Stimulated activated naive CD8-positive, alpha-beta T cell treated with anti-CD3 and anti-CD28 coated beads, Interleukin-15, Interleukin-2, amounts not matched to agents 100 ng/mL and 50 ng/mL, for 24 hours (primary cell): ENCODE data around the gene ZSWIM4.
"Not testable (repeated sequence)": the region's sequence is repeated elsewhere in the genome, so short reads cannot be mapped to it uniquely, and the experiment has no call there.

Experiments
- H3K27ac Mint-ChIP-seq: one replicate; pipeline ENCODE4 v1.8.0; 2021; ENCODE audit warnings: mild to moderate bottlenecking, mixed read lengths
- H3K27me3 Mint-ChIP-seq: one replicate; pipeline ENCODE4 v1.8.0; 2021; ENCODE audit warnings: mixed read lengths
- H3K36me3 Mint-ChIP-seq: one replicate; pipeline ENCODE4 v1.8.0; 2021; ENCODE audit warnings: low read depth, mixed read lengths
- H3K4me1 Mint-ChIP-seq: one replicate; pipeline ENCODE4 v1.8.0; 2021; ENCODE audit warnings: low read depth, mixed read lengths
- H3K4me3 Mint-ChIP-seq: one replicate; pipeline ENCODE4 v1.8.0; 2021; ENCODE audit warnings: mild to moderate bottlenecking, mixed read lengths
- H3K9me3 Mint-ChIP-seq: one replicate; pipeline ENCODE4 v1.8.0; 2021; ENCODE audit warnings: mixed read lengths

ZSWIM4 gene

DNA sequence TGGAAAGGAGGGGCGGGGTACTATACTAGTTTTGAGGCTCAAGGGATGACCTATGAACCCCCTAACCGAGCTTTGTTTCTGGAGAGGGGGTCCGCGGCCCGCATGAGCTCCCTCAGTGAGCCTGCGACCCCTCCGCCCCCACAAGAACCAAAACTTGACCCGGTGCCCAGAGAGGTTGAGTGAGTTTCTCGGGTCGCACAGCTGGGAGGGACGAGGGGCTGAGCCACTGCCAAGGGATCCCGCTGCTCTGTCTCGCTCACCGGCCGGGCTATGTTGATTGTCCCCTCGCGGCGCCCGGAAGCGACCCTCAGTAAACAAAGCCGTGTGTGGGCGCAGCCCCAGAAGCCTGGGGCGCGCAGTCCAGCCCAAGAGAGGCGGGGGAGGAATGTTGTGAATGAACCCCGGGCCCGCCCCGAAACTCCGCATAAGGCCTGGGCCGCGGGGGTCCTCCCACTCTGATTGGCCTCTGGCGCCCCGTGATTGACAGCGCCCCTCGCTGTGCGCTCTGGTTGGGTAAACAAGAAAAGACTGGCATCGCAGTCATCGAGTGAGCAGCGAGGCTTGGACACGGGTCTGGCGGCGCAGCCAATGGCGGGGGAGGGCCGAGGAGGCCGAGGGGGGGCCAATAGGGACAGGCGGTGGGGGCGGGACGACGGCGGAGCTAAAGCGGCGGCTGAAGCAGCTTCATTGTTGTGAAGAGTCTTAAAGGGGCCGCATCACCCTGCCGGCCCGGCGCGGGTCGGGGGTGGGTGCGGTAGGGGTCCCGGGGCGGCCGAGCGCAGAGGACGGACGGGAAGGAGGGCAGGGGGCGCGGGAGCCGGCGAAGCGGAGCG is at the start of gene ZSWIM4:
Gene ZSWIM4 (plus strand): TSS at position 687 of the 833 bp plus-strand sequence. CDS start 206 bp downstream, outside the sequence.
- Mint-ChIP-seq H3K36me3 (no peaks in the 10 kb centered on the region), H3K4me1 (peaks cover 35% of the 10 kb centered on the region), H3K27me3 (no peaks in the 10 kb centered on the region), H3K27ac (peak within 1 kb of the TSS; percentile 82), H3K4me3 (peak within 1 kb of the TSS; percentile 93), H3K9me3 (no peaks in the 10 kb centered on the region)

DNA sequence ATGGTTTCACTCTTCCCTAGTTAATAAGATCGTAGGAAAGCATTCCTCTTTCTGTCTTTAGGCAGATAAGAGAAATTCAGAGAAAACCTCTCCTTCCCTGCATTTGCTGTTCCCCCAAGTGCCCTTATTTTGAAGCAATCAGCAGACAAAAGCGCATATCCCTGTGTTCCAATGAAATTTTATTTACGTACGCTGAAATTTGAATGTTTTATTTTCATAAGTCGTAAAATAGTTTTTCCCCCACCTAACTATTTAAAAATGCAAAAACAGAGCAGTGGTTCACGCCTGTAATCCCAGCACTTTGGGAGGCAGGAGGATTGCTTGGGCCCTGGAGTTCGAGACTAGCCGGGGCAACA is 48.2 kb upstream of the ZSWIM4 start:
- Mint-ChIP-seq H3K4me1 (peaks cover 29% of the 10 kb centered on the region), H3K27me3 (no peaks in the 10 kb centered on the region), H3K27ac (no peak overlapping the region)

DNA sequence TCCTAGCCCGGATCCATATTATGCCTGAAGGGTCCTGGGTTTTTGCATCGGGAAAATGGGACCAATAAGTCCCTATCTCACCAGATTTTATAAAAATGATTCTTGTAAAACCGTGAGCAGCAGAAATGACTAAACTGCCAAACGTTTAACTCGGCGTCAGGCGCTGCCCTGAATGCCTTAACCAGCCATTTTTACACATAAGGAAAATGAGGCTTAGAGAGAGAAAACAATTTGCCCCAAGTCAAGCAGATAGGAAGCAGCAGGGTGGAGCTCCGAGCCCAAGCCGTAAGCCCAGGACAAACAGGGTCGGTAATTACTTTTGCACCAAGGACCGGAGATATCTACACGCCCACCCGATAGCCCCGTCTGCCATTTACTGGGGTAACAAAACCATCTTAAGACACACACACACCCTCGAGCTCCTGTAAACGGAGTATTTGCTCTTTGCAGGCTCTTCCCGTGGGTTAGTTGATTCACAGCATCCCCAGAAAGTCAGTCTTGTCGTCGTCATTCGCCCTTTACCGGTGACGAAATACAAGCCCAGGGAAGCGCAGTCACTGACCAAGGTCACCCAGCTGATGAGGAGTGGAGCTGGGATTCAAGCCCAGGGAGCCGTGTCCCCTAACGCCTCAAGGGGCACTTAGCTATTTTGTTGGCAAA is 46.9 kb upstream of the ZSWIM4 start:
- Mint-ChIP-seq H3K27me3 (no peaks in the 10 kb centered on the region), H3K4me3 (peak overlapping the region; percentile 96), H3K36me3 (peaks cover 8% of the 10 kb centered on the region), H3K4me1 (peaks cover 29% of the 10 kb centered on the region), H3K27ac (peak overlapping the region; percentile 79), H3K9me3 (no peaks in the 10 kb centered on the region)

More for the DNA sequence above, 48.2 kb upstream of the ZSWIM4 start:
- peak overlapping the region; percentile 96 for H3K4me3 Mint-ChIP-seq
- no peaks in the 10 kb centered on the region for H3K36me3 Mint-ChIP-seq
- H3K9me3 Mint-ChIP-seq: no peaks in the 10 kb centered on the region

DNA sequence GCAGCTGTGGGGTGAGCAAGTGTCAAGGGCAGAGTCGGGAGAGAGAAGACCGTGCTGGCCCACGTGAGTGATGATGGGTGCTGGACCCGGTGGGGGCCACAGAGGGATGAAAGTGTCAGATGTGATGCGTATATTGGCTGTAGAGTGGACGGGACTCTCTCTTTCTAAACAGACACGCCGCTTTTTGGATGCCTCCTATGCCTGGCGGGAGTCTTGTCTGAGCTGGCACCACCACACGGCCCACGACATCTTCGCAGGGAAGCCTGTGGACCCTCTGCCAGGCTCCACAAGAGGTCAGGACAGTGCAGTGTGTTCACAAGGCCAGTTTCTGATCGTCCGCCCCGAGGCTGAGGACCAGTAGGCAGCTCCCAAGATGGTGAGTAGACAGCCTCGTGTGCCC is 43.8 kb upstream of the ZSWIM4 start:
- Mint-ChIP-seq H3K4me1 (peaks cover 29% of the 10 kb centered on the region), H3K4me3 (no peak overlapping the region), H3K9me3 (no peaks in the 10 kb centered on the region), H3K36me3 (peaks cover 27% of the 10 kb centered on the region), H3K27me3 (no peaks in the 10 kb centered on the region), H3K27ac (peak overlapping the region; percentile 38)

DNA sequence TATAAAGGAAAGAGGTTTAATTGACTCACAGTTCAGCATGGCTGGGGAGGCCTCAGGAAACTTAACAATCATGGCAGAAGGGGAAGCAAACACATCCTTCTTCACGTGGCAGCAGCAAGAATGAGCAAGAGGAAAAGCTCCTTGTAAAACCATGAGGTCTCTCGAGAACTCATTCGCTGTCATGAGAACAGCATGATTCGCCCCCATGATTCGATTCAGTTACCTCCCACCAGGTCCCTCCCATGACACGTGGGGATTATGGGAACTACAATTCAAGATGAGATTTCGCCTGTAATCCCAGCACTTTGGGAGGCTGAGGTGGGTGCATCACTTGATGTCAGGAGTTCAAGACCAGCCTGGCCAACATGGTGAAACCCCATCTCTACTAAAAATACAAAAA is 41.6 kb upstream of the ZSWIM4 start:
- not testable (repeated sequence) for H3K27ac Mint-ChIP-seq, H3K27me3 Mint-ChIP-seq, H3K9me3 Mint-ChIP-seq, H3K4me3 Mint-ChIP-seq
- Mint-ChIP-seq H3K4me1 (peaks cover 16% of the 10 kb centered on the region), H3K36me3 (peaks cover 45% of the 10 kb centered on the region)

DNA sequence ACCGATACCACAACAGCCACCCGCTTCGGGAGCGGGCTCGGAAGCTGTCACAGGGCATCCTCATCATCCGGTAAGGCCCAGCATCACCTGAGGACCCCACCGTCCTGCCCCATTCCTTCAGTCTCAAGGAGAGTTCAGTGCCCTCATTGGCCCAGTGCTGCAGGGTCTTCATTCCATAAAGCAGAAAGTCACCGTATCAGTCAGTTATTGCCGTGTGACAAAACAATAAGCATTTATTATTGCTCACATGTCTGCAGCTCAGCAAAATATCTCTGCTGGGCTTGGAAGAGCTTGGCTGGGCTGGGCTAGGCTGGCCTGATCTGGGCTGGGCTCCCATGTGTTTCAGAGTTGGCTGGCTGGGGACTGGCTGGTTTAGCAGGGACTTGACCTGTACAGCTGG is 39.0 kb upstream of the ZSWIM4 start:
- H3K36me3 Mint-ChIP-seq: peaks cover 49% of the 10 kb centered on the region

DNA sequence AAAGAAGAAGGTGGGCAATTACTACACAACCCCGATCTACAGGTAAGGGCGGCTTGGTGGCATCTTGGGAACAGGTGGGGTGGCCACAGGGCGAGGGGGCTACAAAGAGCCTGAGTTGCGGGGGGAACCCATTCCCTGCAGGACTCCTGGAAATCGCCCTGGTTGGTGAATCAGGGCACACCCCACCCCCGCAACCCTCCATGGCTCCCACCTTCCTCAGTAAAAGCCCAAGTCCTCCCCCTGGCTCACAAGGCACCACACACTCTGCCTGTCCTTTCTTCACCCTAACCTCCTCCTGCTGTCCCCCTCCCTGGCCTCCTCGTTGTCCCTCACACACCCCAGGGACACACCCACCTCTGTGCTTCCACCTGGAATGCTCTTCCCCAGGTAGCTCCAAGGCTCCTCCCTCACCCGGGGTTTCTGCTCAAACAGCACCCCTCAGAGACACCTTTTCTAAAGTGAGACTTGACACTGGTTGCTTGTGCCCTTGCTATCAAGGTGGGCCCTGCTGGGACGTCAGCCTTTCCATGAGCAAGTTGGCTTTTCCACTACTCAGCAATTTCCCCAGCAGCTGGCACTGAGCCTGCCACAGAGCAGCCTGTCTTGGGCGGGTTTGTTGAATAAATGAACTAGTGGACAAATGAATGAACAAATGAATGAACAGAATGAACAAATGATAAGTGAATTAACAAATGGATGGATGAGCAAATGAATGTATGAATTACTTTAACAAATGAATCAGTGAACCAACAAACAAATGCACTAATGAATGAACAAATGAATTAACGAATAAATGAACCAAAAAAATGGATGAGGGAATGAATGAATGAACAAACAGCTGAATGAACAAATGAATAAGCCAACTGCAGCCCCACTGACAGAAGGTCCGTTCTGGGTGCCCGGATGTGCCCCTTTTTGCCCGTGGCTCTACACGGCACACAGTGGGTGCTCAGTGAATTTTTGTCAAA is 37.2 kb upstream of the ZSWIM4 start:
- peaks cover 55% of the 10 kb centered on the region for H3K36me3 Mint-ChIP-seq
- H3K27ac Mint-ChIP-seq: peak overlapping the region; percentile 40
- H3K4me1 Mint-ChIP-seq: no peaks in the 10 kb centered on the region
- no peaks in the 10 kb centered on the region for H3K9me3 Mint-ChIP-seq
- no peaks in the 10 kb centered on the region for H3K27me3 Mint-ChIP-seq
- no peak overlapping the region for H3K4me3 Mint-ChIP-seq

More for the DNA sequence above, 39.0 kb upstream of the ZSWIM4 start:
- Mint-ChIP-seq H3K27ac (no peak overlapping the region), H3K27me3 (no peaks in the 10 kb centered on the region), H3K4me1 (no peaks in the 10 kb centered on the region), H3K4me3 (no peak overlapping the region), H3K9me3 (no peaks in the 10 kb centered on the region)

DNA sequence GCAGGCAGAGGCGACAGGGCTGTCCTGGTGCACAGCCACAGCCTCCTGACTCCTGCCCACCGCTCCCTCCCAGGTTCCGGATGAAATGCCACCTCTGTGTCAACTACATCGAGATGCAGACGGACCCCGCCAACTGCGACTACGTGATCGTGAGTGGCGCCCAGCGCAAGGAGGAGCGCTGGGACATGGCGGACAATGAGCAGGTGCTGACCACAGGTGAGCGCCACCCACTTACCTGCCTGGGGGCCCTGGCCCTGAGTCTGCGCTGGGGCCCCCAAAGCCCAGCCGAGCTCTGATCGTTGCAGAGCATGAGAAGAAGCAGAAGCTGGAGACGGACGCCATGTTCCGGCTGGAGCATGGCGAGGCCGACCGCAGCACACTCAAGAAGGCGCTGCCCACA is 36.4 kb upstream of the ZSWIM4 start:
- peaks cover 5% of the 10 kb centered on the region for H3K4me1 Mint-ChIP-seq
- no peaks in the 10 kb centered on the region for H3K9me3 Mint-ChIP-seq
- H3K27me3 Mint-ChIP-seq: no peaks in the 10 kb centered on the region
- H3K36me3 Mint-ChIP-seq: peaks cover 54% of the 10 kb centered on the region
- no peak overlapping the region for H3K27ac Mint-ChIP-seq
- H3K4me3 Mint-ChIP-seq: no peak overlapping the region

DNA sequence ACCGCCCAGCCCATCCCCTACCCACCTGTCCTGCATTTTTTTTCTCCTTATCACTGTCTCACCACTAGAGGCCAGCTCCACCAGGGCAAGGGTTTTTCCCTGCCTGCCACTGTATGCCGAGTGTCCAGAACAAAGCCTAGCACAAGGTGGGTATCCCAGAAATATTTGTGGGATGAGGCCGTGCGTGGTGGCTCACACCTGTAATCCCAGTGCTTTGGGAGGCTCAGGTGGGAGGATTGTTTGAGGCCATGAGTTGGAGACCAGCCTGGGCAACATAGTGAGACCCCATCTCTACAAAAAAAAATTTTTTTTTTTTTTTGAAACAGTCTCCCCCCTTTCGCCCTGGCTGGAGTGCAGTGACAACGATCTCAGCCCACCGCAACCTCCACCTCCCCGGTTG is 33.8 kb upstream of the ZSWIM4 start:
- H3K9me3 Mint-ChIP-seq: no peaks in the 10 kb centered on the region
- no peaks in the 10 kb centered on the region for H3K27me3 Mint-ChIP-seq
- H3K4me3 Mint-ChIP-seq: no peak overlapping the region
- H3K36me3 Mint-ChIP-seq: peaks cover 47% of the 10 kb centered on the region
- H3K27ac Mint-ChIP-seq: no peak overlapping the region
- peaks cover 17% of the 10 kb centered on the region for H3K4me1 Mint-ChIP-seq

DNA sequence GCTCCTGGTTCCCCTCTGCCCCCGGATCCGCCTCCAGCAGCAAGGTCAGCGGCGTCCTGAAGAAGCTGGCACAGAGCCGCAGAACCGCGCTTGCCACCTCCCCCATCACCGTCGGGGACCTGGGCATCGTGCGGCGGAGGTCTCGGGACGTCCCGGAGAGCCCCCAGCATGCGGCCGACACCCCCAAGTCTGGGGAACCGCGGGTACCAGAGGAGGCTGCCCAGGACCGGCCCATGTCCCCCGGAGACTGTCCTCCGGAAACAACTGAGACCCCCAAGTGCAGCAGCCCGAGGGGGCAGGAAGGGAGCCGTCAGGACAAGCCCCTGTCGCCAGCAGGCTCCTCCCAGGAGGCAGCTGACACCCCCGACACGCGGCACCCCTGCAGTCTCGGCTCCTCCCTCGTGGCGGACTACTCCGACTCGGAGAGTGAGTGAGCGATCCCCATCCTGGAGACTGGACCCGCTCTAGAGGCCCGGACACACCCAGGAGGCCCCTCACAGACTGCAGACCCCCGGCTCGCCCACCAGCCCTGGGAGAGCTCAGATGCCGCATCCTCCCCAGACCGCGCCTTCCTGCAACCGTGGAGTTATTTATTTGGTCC is 32.5 kb upstream of the ZSWIM4 start:
- H3K9me3 Mint-ChIP-seq: no peaks in the 10 kb centered on the region
- H3K27ac Mint-ChIP-seq: no peak overlapping the region
- peaks cover 17% of the 10 kb centered on the region for H3K4me1 Mint-ChIP-seq
- H3K27me3 Mint-ChIP-seq: no peaks in the 10 kb centered on the region
- peaks cover 38% of the 10 kb centered on the region for H3K36me3 Mint-ChIP-seq
- H3K4me3 Mint-ChIP-seq: no peak overlapping the region

DNA sequence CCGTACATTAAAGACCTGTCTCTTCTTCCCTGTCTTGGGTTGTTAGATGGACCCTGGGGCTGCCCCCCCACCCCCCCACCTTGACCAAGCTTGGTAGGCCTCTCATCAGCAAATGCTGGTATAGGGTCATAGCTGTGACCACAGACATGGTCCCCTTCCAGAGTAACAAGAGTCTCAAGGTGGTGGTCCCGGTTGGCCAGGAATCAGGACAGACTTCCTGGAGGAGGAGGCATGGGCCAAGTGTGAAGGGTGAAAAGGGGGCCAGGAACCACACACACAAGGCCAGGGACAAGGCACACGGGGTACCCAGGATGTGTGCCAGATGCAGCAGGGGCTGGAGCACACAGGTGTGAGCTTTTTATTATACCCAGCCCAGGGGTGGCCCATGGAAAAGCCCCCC is 32.0 kb upstream of the ZSWIM4 start:
- Mint-ChIP-seq H3K4me3 (peak overlapping the region; percentile 85), H3K27me3 (no peaks in the 10 kb centered on the region), H3K4me1 (peaks cover 17% of the 10 kb centered on the region), H3K9me3 (no peaks in the 10 kb centered on the region), H3K27ac (no peak overlapping the region), H3K36me3 (peaks cover 37% of the 10 kb centered on the region)

DNA sequence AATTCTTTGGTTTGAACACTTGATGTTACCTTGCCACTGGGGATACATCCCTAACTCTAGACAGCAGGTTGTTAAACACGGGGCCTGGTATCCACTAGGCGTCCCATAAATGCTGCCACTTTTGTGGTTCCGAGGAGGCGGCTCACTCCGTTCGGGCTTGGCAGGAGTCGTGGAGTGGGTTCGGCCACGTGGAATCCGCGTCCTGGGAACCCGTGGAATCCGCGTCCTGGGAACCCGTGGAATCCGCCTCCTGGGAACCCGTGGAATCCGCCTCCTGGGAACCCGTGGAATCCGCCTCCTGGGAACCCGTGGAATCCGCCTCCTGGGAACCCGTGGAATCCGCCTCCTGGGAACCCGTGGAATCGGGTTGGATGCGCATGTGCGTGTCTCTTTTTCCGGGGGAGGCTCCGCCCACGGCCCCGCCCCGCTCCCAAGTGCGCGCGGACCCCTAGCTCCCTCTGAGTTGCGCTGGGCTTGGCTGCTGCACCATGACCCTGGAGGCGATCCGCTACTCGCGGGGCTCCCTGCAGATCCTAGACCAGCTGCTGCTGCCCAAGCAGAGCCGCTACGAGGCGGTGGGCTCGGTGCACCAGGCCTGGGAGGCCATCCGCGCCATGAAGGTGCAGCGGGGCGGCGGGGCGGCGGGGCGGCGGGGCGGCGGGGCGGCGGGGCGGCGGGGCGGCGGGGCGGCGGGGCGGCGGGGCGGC is 31.0 kb upstream of the ZSWIM4 start, which contains the start of gene MRI1:
Gene MRI1 (plus strand): TSS at position 422 of the 707 bp plus-strand sequence. CDS start 67 bp downstream, at position 489.
- H3K27me3 Mint-ChIP-seq: no peaks in the 10 kb centered on the region
- H3K9me3 Mint-ChIP-seq: no peaks in the 10 kb centered on the region
- peaks cover 30% of the 10 kb centered on the region for H3K36me3 Mint-ChIP-seq
- H3K27ac Mint-ChIP-seq: peak within 1 kb of the TSS; percentile 92
- H3K4me3 Mint-ChIP-seq: peak within 1 kb of the TSS; percentile 92
- peaks cover 17% of the 10 kb centered on the region for H3K4me1 Mint-ChIP-seq

DNA sequence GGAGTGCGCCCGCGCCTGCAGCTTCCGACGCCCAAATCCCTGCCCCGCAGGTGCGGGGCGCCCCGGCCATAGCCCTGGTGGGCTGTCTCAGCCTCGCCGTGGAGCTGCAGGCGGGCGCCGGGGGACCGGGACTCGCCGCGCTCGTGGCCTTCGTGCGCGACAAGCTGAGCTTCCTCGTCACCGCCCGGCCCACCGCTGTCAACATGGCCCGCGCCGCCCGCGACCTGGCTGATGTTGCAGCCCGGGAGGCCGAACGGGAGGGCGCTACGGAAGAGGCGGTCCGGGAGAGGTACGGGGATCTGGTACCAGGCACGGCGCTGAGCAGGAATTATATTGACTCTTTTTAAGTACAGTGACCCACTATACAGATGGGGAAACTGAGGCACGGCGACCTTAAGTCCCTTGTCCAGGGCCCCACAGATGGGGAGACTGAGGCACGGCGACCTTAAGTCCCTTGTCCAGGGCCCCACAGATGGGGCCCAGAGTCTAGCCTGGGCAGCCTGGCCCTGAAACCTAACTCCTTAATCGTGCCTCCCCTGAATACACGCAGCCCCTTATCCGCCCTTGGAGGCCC is 30.3 kb upstream of the ZSWIM4 start:
- no peaks in the 10 kb centered on the region for H3K27me3 Mint-ChIP-seq
- peak overlapping the region; percentile 92 for H3K27ac Mint-ChIP-seq
- H3K36me3 Mint-ChIP-seq: peaks cover 30% of the 10 kb centered on the region
- H3K9me3 Mint-ChIP-seq: no peaks in the 10 kb centered on the region
- peak overlapping the region; percentile 92 for H3K4me3 Mint-ChIP-seq
- peaks cover 17% of the 10 kb centered on the region for H3K4me1 Mint-ChIP-seq
